GM19238 (cell line): ENCODE results near the gene ETF1.

Experiments used
- DNase-seq: peaks from one replicate; pipeline ENCODE4 v3.0.0; 2011; ENCODE audit warnings: low spot score; ENCODE audit not compliant: insufficient read length

ETF1 gene

GRCh38 chr5:138563340-138564118, 20.5 kb upstream of the ETF1 start:
- no peak for DNase-seq

GRCh38 chr5:138560971-138561370, 17.9 kb upstream of the ETF1 start:
- DNase-seq: no peak

GRCh38 chr5:138559937-138560336, 16.9 kb upstream of the ETF1 start:
- no peak for DNase-seq

GRCh38 chr5:138557677-138558076, 14.6 kb upstream of the ETF1 start:
- no peak for DNase-seq

- no peak for DNase-seq
Measured at GRCh38 chr5:138554143-138554542, 11.1 kb upstream of the ETF1 start.

GRCh38 chr5:138553437-138554095, 10.5 kb upstream of the ETF1 start:
- no peak for DNase-seq

- DNase-seq: no peak
Measured at GRCh38 chr5:138552657-138553056, 9.6 kb upstream of the ETF1 start.

- no peak for DNase-seq
Measured at GRCh38 chr5:138549414-138549813, 6.4 kb upstream of the ETF1 start.

GRCh38 chr5:138545919-138546562, 3.0 kb upstream of the ETF1 start:
- DNase-seq: no peak

- DNase-seq: no peak
Measured at GRCh38 chr5:138544181-138545134, 1.4 kb upstream of the ETF1 start.

- peak; percentile 50 for DNase-seq
Measured at GRCh38 chr5:138543730-138544104, 681 bp upstream of the ETF1 start.

- no peak for DNase-seq
Measured at GRCh38 chr5:138542180-138542955, 668 bp downstream of the ETF1 start.

- DNase-seq: no peak
Measured at GRCh38 chr5:138541511-138542179, 1.4 kb downstream of the ETF1 start.

GRCh38 chr5:138539791-138540190, 3.2 kb downstream of the ETF1 start:
- DNase-seq: no peak

GRCh38 chr5:138538943-138539627, 4.0 kb downstream of the ETF1 start:
- no peak for DNase-seq

- no peak for DNase-seq
Measured at GRCh38 chr5:138536665-138537315, 6.2 kb downstream of the ETF1 start.

- DNase-seq: no peak
Measured at GRCh38 chr5:138536215-138536614, 6.8 kb downstream of the ETF1 start.

GRCh38 chr5:138533973-138534941, 8.8 kb downstream of the ETF1 start:
- no peak for DNase-seq
